Glutamatergic neuron (in vitro differentiated cells): ENCODE data around the gene ACTA2. TPM values are rescaled to one million over a fixed set of nuclear protein-coding genes. Genes with fewer than 3 reads are reported as not detected.
"Not testable (repeated sequence)": the region's sequence is repeated elsewhere in the genome, so short reads cannot be mapped to it uniquely, and the experiment has no call there.

Experiments used
- DNase-seq: peaks from one replicate; pipeline ENCODE4 v3.0.0; 2022
- H3K27ac Mint-ChIP-seq: one replicate; pipeline ENCODE4 v1.8.0; 2020; ENCODE audit warnings: mild to moderate bottlenecking, mixed read lengths, inconsistent platforms; ENCODE audit not compliant: unreplicated experiment
- H3K27me3 Mint-ChIP-seq: one replicate; pipeline ENCODE4 v1.8.0; 2020; ENCODE audit warnings: mild to moderate bottlenecking, moderate library complexity, mixed read lengths, inconsistent platforms; ENCODE audit not compliant: unreplicated experiment
- H3K36me3 Mint-ChIP-seq: one replicate; pipeline ENCODE4 v1.8.0; 2020; ENCODE audit warnings: mild to moderate bottlenecking, mixed read lengths, inconsistent platforms; ENCODE audit not compliant: unreplicated experiment
- H3K4me1 Mint-ChIP-seq: one replicate; pipeline ENCODE4 v1.8.0; 2020; ENCODE audit warnings: mild to moderate bottlenecking, low read depth, mixed read lengths, inconsistent platforms; ENCODE audit not compliant: unreplicated experiment
- H3K4me3 Mint-ChIP-seq: one replicate; pipeline ENCODE4 v1.8.0; 2020; ENCODE audit warnings: mild to moderate bottlenecking, mixed read lengths, inconsistent platforms; ENCODE audit not compliant: unreplicated experiment
- H3K9me3 Mint-ChIP-seq: one replicate; pipeline ENCODE4 v1.8.0; 2020; ENCODE audit warnings: mild to moderate bottlenecking, moderate library complexity, mixed read lengths, inconsistent platforms; ENCODE audit not compliant: unreplicated experiment
- CTCF ChIP-seq: fragments of 200-600 bp; sonication (generic); IDR thresholded peaks from one replicate; pipeline ENCODE4 v1.5.0; 2021; ENCODE audit not compliant: partially characterized antibody, unreplicated experiment
- total RNA-seq: library from RNA; stranded (reverse); fragmentation: NEBNext Ultra II Directional; extraction: Animal tissue kit (Norgen Biotek cat#: 25700); gene quantifications from one replicate; pipeline ENCODE4 v1.2.1, GENCODE V29; 2021; ENCODE audit not compliant: unreplicated experiment

The ACTA2 gene
- total RNA-seq, 1 donor from 2014 or later, result 4.3 TPM

- H3K36me3 Mint-ChIP-seq, result no peaks in the 10 kb centered on the region
- peak; percentile 60 for DNase-seq
- no peaks in the 10 kb centered on the region for H3K9me3 Mint-ChIP-seq
- H3K4me3 Mint-ChIP-seq, result no peak overlapping the region
- no peak overlapping the region for H3K27ac Mint-ChIP-seq
- H3K4me1 Mint-ChIP-seq, result peaks cover 6% of the 10 kb centered on the region
- H3K27me3 Mint-ChIP-seq, result no peaks in the 10 kb centered on the region
- TF ChIP-seq CTCF, result peak; percentile 83
Measured at GRCh38 chr10:88934900-88935672, 17.5 kb downstream of the ACTA2 start.

GRCh38 chr10:88933564-88933963 lies 19.0 kb downstream of the ACTA2 start:
- H3K36me3 Mint-ChIP-seq, result no peaks in the 10 kb centered on the region
- H3K9me3 Mint-ChIP-seq, result no peaks in the 10 kb centered on the region
- no peak overlapping the region for H3K27ac Mint-ChIP-seq
- H3K27me3 Mint-ChIP-seq, result no peaks in the 10 kb centered on the region
- H3K4me1 Mint-ChIP-seq, result peaks cover 6% of the 10 kb centered on the region
- H3K4me3 Mint-ChIP-seq, result no peak overlapping the region
- no peak for TF ChIP-seq CTCF
- no peak for DNase-seq

- Mint-ChIP-seq H3K27ac (peak overlapping the region; percentile 16), H3K36me3 (no peaks in the 10 kb centered on the region), H3K4me1 (peaks cover 6% of the 10 kb centered on the region), H3K4me3 (no peak overlapping the region), H3K27me3 (no peaks in the 10 kb centered on the region), H3K9me3 (no peaks in the 10 kb centered on the region)
- DNase-seq, result peak; percentile 38
- peak; percentile 90 for TF ChIP-seq CTCF
Measured at GRCh38 chr10:88932539-88933256, 19.9 kb downstream of the ACTA2 start.

- H3K36me3 Mint-ChIP-seq, DNase-seq, H3K9me3 Mint-ChIP-seq, H3K27me3 Mint-ChIP-seq, H3K4me1 Mint-ChIP-seq, H3K27ac Mint-ChIP-seq, H3K4me3 Mint-ChIP-seq: not testable (repeated sequence)
Measured at GRCh38 chr10:88932029-88932428, 20.5 kb downstream of the ACTA2 start.

- no peak overlapping the region for H3K4me3 Mint-ChIP-seq
- H3K4me1 Mint-ChIP-seq, result peaks cover 6% of the 10 kb centered on the region
- no peak for DNase-seq
- no peak overlapping the region for H3K27ac Mint-ChIP-seq
- H3K9me3 Mint-ChIP-seq, result no peaks in the 10 kb centered on the region
- H3K27me3 Mint-ChIP-seq, result no peaks in the 10 kb centered on the region
- TF ChIP-seq CTCF, result no peak
- H3K36me3 Mint-ChIP-seq, result no peaks in the 10 kb centered on the region
Measured at GRCh38 chr10:88931548-88931947, 21.0 kb downstream of the ACTA2 start.
